ENCODE measurements around the gene CARS2. TPM values are rescaled to one million over a fixed set of nuclear protein-coding genes. Genes with fewer than 3 reads are reported as not detected.

CARS2 gene
- total RNA-seq, 4 donors from 2014 or later = 33.9 to 64.7 (median 51.8) TPM

- no peak for DNase-seq (ENCODE audit: low spot score in 2 of 2)
- H3K4me3 ChIP-seq (ENCODE audit: low read depth, poor library complexity, severe bottlenecking) = peak overlapping the region; percentile 85
- 0% methylated on average over 12 of the region's 12 CpGs for WGBS, 2 donors
- TF ChIP-seq POLR2A (IDR thresholded peaks at IDR 0.05) = no peak
- no peak for TF ChIP-seq CTCF (IDR thresholded peaks at IDR 0.05)
- intact Hi-C loops (cut with DNase I; ENCODE audit: low total_unique reads) = no loop called here
These were observed 10.3 kb upstream of the CARS2 start for GRCh38 chr13:110716247-110716515.

GRCh38 chr13:110715395-110716246 is 9.7 kb upstream of the CARS2 start:
- TF ChIP-seq CTCF (IDR thresholded peaks at IDR 0.05) = no peak
- TF ChIP-seq POLR2A (IDR thresholded peaks at IDR 0.05) = peak in 1 of 2 donors; percentile 40
- intact Hi-C loops (cut with DNase I; ENCODE audit: low total_unique reads) = no loop called here
- DNase-seq (ENCODE audit: low spot score in 2 of 2) = peak; percentile 99
- WGBS, 2 donors = 0% methylated on average over 35 to 57 of the region's 74 CpGs
- peak overlapping the region; percentile 85 for H3K4me3 ChIP-seq (ENCODE audit: low read depth, poor library complexity, severe bottlenecking)

DNA sequence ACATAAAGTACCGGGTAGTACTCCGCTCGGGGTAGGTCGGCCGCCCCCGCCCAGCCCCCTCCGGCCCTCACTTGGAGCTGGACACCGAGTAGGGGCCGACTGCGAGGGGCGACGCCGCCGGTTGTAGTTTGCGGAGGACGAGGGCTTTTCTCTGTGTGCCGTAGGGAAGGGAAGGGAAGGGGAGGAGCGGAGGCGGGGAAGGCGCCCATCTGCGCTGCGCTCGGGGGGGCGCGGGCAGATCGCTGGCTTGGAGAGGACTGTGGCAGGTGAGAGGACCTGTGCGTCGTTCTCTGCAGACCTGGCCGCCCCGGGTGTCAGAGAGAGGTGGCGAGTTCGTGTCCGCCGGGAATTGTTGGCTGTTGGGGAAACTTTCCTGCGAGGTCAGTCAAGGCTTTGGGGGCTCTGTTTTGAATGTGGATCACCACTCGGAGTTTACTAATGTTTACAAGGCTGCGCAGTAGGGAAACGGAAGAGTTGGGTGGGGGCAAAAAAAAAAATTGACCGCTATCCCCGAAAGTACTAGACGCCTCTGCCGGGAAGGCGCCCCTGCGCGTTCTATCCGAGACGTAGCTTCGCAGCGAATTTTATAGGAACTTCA is 9.0 kb upstream of the CARS2 start:
- H3K4me3 ChIP-seq (ENCODE audit: low read depth, poor library complexity, severe bottlenecking) = peak overlapping the region; percentile 90
- peak; percentile 67 to 94 for DNase-seq (ENCODE audit: low spot score in 2 of 2)
- intact Hi-C loops (cut with DNase I; ENCODE audit: low total_unique reads) = no loop called here
- WGBS, 2 donors = 0% methylated on average over 41 to 44 of the region's 49 CpGs
- TF ChIP-seq CTCF (IDR thresholded peaks at IDR 0.05) (no peak), POLR2A (IDR thresholded peaks at IDR 0.05) (peak in 1 of 2 donors; percentile 100)

DNA sequence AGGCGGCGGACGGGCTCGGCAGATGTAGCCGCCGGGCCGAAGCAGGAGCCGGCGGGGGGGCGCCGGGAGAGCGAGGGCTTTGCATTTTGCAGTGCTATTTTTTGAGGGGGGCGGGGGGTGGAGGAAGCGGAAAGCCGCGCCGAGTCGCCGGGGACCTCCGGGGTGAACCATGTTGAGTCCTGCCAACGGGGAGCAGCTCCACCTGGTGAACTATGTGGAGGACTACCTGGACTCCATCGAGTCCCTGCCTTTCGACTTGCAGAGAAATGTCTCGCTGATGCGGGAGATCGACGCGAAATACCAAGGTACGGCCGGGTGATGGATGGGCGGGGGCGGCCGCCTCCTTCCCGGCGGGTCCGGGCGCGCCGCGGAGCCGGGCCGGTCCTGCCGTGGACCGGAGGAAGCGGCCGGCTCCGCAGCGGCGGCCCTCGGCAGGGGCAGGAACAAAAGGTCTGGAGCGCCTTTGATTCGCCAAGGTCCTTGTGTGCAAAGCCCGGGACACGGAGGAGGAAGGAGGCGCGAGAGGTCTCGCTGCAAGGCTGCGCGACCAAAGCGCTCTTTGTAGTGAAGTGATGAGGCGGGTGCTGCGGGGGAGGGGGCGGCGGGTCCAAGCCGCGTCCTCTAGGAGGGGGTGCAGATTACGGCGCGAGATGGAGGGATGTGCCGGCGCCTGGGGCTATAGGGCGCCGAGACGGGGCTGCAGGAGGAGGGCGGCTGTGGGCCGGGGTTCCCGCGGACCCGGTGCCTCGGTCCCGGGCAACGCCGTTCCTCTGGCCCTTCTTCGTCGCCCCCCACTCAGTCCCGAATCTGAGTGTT is 8.3 kb upstream of the CARS2 start:
- whole genome bisulfite sequencing, 2 donors = 0% methylated on average over 67 to 72 of the region's 86 CpGs
- H3K4me3 ChIP-seq (ENCODE audit: low read depth, poor library complexity, severe bottlenecking) = peak overlapping the region; percentile 90
- TF ChIP-seq POLR2A (IDR thresholded peaks at IDR 0.05) (no peak), CTCF (IDR thresholded peaks at IDR 0.05) (no peak)
- peak; percentile 57 to 89 for DNase-seq (ENCODE audit: low spot score in 2 of 2)
- intact Hi-C loops (cut with DNase I; ENCODE audit: low total_unique reads) = no loop called here

GRCh38 chr13:110713642-110713952 is 7.7 kb upstream of the CARS2 start, which contains the start of gene ING1:
Gene ING1, plus strand, starts transcription at chr13:110713700. Its CDS starts 450 bp downstream, at chr13:110714150.
- no peak for TF ChIP-seq CTCF (IDR thresholded peaks at IDR 0.05)
- no peak for TF ChIP-seq POLR2A (IDR thresholded peaks at IDR 0.05)
- intact Hi-C loops (cut with DNase I; ENCODE audit: low total_unique reads) = no loop called here
- peak within 1 kb of the TSS; percentile 90 for H3K4me3 ChIP-seq (ENCODE audit: low read depth, poor library complexity, severe bottlenecking)
- WGBS, 2 donors = 2% methylated on average over 11 of the region's 45 CpGs; no CpG with 5 or more reads in 1 of the 2 donors
- DNase-seq (ENCODE audit: low spot score in 2 of 2) = no peak
